Activated naive CD4-positive, alpha-beta T cell (primary cell): Measurements from ENCODE around the gene NRG2.

Source experiments
- DNase-seq, 4 experiments: peaks; one replicate each; lab custom pipeline; 2025; lab: John Stamatoyannopoulos, UW

NRG2 gene

GRCh38 chr5:139810341-139811273 lies 232.5 kb downstream of the NRG2 start:
- no peak for DNase-seq

GRCh38 chr5:139809331-139809810 lies 233.7 kb downstream of the NRG2 start:
- DNase-seq: no peak

- peak in 1 of 4 experiments; percentile 6 for DNase-seq
Observed at GRCh38 chr5:139808481-139809330, 234.4 kb downstream of the NRG2 start.

- no peak for DNase-seq
Observed at GRCh38 chr5:139807647-139808030, 235.5 kb downstream of the NRG2 start.

- DNase-seq: no peak
Observed at GRCh38 chr5:139806726-139807646, 236.1 kb downstream of the NRG2 start.

- DNase-seq: no peak
Observed at GRCh38 chr5:139806111-139806510, 237.0 kb downstream of the NRG2 start.

GRCh38 chr5:139805545-139805944 lies 237.6 kb downstream of the NRG2 start:
- no peak for DNase-seq

- no peak for DNase-seq
Observed at GRCh38 chr5:139804800-139805397, 238.2 kb downstream of the NRG2 start.

GRCh38 chr5:139803978-139804377 lies 239.1 kb downstream of the NRG2 start:
- DNase-seq: no peak

- no peak for DNase-seq
Observed at GRCh38 chr5:139799359-139799758, 243.7 kb downstream of the NRG2 start.

- DNase-seq: no peak
Observed at GRCh38 chr5:139798883-139799282, 244.2 kb downstream of the NRG2 start.

GRCh38 chr5:139797856-139798510 lies 245.1 kb downstream of the NRG2 start:
- no peak for DNase-seq

GRCh38 chr5:139797335-139797734 lies 245.8 kb downstream of the NRG2 start:
- no peak for DNase-seq
